GM21619 (cell line): Measurements from ENCODE around the gene MIGA1.

ENCODE experiments used
- ATAC-seq: cut with Tn5 transposase; IDR thresholded peaks from one replicate; pipeline ENCODE4 v1.9.1; 2021; ENCODE audit not compliant: unreplicated experiment

Gene MIGA1

DNA sequence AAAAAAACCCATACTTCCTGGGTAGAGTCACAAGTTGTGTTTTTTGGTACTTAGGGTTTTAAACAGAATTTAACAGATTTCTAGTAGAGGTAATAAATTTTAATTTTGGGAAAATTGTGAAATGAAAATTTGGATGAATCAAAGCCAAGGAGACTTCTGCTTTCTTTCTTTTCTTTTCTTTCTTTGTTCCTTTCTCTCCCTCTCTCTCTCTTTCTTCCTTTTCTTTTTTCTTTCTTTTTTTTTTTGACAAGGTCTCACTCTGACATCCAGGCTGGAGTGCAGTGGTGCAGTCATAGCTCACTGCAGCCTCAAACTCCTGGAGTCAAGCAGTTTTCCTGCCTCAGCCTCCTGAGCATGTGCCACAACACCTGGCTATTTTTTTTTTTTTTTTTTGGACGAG lies 62.1 kb downstream of the MIGA1 start:
- ATAC-seq: no peak

DNA sequence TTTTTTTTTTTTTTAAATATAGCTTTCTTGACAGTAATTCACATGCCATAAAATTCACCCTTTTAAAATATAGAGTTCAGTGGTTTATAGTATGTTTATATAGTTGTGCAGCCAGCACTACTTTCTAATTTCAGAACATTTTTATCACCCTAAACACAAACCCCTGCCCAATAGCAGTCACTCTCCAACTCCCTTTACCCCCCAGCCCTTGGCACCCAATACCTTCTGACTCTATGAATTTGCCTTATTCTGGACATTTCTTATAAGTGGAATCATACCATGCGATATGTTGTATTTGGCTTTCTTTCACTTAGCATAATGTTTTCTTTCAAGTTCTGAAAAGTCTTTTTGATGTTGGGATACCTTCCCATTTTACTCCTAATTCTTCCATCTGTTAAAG lies 66.5 kb downstream of the MIGA1 start:
- ATAC-seq: no peak

DNA sequence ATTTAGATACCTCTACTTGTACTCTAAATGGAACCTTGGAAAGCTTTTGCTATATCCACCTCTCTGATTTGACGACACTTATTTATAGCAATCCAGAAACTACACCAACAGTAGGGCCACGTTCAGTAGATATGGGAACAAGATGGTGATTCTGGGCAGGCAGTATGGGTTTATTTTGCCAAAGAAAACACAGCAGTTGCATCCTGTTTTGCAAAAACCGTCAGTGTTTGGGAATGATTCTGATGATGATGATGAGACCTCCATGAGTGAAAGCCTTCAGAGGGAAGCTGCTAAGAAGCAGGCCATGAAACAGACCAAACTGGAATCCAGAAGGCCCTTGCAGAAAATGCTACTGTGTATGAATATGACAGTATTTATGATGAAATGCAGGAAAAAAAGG lies 67.5 kb downstream of the MIGA1 start:
- ATAC-seq: no peak

DNA sequence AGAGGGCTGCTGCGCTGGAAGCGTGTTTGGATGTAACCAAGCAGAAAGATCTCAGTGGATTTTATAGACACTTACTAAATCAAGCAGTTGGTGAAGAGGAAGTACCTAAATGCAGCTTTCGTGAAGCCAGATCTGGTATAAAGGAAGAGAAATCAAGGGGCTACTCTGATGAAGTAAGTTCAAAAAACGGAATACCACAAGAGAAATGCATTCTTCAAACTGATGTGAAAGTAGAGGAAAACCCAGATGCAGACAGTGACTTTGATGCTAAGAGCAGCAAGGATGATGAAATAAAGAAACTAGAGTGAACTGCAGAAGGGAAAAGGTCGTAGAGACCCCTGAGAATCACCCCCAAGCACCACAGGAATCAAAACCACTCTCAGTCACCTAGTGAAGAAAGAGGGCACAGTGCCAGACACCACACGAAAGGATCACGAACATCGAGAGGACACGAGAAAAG lies 68.2 kb downstream of the MIGA1 start:
- ATAC-seq: no peak

DNA sequence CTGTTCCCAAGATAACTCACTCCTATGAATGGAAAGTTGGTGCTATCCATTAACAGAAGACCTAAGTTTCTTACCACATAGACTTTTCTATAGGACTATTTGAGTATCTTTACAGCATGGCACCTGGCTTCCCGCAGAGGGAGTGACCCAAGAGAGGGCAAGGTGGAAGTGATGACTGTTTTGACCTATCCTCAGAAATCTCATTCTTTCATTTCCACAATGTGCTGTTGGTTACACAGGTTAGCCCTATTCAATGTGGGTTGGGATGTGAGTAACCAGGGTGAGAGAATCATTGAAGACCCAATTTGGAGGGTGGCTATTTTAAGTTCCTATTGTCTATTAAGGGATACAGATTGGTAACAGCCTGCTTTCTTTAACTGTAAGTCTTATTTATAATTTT lies 70.6 kb downstream of the MIGA1 start:
- ATAC-seq: no peak

DNA sequence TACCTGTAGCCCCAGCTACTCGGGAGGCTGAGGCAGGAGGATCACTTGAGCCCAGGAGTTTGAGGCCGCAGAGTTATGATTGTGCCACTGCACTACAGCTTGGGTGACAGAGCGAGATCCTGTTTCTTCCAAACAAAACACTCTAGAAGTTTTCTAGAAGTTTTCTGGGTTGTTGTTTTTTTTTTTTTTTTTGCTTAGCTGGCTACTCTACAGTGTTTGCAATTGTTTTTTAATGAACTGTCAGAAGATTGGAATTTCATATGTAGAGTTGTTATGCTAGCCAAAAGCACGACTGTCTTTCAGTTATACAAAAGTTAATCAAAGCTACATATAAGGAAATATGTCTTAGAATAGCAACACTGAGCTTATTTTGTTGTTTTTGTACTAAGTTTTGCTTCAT lies 78.1 kb downstream of the MIGA1 start:
- no peak for ATAC-seq

DNA sequence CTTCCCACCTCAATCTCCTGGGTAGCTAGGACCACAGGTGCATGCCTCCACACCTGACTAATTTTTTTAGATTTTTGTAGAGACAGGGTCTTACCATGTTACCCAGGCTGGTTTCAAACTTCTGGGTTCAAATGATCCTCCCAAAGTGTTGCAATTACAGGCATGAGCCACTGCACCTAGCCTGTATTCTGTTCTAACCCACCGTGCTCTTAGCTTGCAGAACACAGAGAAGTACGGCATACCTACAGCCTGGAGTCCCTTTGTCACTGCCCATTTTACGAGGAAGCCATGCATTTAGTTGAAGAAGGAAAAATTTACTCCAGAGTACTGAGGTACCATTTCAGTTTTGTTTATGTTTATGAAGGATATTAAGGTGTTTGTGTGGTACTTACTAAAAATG lies 79.3 kb downstream of the MIGA1 start:
- ATAC-seq: no peak

DNA sequence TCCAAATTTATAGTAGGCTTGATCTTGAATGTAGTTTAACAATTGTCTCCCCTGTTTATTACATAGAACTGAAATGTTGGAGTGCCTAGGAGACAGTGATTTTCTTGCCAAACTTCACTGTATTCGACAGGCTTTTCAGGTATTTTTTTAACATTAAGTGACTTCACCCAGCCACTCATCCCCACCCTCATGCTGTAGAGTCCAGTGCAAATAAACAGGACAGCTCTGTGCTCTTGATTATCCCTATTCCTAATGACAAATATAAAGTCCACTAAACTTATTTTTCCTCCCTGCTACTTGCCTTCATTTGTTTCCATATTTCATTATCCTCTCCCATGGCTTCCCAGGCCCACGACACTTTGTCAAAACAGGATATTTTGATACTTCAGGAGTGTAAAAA lies 79.8 kb downstream of the MIGA1 start:
- no peak for ATAC-seq

DNA sequence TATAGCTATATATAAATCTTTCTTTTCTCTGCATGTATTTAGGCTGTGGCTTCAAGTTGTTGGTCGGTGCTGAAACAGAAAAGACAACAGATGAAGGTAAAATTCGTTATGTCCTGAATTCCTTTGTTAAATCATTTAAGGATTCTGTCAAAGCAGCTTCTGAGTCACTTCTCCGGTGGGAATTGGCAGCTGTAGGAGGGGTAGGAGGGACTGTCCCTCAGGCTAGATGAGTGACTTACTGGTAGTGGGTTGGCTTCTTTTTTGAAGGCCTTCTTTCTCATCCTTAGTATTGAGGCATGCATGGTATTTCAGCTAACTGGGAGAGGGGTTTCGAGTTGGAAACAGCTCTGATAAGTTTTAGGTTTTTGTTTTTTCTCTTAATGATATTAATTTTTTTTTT lies 86.8 kb downstream of the MIGA1 start:
- ATAC-seq: no peak

DNA sequence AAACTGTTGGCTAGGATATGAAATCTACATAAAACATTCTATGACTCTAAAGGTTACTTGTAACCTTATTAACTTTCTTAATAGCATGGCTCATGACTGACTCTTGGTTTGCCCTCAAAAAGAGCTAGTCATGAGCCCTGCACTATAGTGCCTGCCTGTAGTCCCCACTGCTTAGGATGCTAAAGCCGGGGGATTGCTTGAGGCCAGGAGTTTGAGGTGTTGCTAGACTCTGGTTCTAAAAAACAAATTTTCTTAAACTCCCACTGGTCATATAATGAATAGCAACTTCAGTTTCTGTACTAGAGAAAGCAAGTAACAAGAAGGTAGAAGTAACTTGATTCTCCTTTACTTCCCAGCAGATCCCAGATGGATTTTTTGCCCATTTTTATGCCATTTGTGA lies 93.2 kb downstream of the MIGA1 start:
- ATAC-seq: no peak

DNA sequence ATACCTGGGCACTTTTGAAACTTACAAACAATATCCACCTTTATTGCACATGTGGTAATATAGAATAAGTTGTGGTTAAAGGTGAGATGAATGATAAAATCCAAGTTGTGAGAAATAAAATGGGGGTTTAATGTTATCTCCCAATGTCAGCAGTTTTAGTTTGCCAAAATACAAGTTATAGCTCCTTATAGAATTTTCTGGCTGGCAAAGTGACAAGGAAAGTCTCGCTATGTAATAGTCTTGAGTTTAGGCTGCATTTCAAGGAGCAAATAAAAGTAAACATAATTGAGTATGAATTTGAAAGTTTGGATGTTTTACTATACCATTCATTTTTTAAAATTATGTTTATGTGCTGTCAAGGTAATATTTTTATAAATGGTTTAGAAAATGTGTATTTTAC lies 94.0 kb downstream of the MIGA1 start:
- no peak for ATAC-seq

DNA sequence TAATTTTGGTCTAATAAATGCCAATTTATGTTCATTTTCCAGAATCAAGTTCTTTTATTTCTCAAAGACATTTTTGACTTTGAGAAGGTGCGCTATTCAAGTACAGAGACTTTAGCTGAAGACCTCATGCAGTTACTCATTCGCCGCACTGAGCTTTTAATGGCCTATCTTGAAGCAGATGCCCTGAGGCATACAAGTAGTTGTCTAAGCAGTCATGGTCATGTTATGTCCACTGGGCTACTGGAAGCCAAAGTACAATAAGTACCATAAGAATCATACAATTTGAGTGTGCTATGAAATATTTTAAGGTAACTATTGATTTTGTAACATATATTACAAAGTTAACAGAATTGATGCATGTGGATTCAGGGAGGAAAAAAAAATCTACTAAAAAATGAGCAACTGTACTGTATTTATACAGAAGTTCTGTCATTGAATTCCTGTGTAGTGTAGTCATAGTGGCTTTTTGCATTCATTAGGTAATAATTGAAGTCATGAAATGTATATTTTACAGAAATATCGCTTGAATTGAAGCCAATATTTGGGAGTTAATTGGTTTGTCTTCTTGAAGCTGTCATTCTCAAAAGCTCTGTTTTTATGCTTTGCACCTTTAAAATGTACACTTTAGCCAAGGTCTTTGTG lies 95.5 kb downstream of the MIGA1 start:
- no peak for ATAC-seq

DNA sequence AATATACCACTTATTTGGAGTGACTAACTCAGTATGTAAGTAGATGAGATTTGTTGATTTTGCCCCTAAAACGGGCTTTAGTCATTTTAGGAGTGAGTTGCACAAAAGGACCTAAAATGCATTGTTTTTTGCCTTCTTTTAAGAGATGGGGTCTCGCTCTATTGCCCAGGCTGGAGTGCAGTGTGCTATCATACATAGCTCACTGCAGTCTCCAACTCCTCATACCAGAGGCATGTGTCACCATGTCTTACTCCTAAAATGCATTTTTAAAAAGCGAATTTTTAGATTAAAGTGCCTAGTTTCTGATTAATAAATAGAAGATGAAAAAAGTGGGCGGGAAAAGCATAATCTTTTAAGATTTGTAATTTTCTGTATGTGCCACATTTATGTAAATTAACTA lies 97.4 kb downstream of the MIGA1 start:
- no peak for ATAC-seq

DNA sequence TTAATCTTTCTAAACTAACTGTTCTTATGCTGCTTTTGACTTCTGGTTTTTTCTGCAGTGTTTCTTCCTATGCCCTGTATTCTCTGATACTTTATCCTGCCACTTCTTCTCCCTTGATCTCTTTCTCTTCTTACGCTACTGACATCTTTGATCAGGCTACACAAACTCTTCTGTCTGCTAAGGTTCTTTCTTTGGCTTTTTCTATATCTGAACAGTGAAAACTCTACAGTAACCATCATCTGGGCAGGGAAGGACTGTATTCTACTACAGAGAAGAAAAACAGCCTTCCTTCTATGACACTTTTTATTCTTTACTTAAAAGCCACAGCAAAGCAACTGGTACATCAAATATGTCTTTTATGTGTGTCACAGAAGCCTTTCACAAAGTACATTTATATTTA lies 101.6 kb downstream of the MIGA1 start:
- ATAC-seq: no peak

DNA sequence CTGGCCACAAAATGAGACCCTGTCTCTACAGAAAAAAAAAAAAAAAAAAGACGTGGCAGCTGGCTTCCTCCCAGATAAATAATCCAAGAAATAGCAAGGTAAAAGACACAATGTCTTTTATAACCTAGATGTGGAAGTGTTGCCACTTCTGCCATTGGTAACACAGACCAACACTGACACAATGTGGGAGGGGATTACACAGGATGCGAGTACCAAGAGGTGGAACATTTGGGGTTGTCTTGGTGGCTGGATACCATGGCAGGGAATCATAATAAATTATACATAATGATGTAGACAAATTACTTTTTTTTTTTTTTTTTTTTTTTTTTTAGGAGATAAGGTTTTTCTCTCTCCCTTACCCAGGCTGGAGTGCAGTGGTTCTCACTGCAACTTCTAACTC lies 103.0 kb downstream of the MIGA1 start:
- ATAC-seq: no peak

DNA sequence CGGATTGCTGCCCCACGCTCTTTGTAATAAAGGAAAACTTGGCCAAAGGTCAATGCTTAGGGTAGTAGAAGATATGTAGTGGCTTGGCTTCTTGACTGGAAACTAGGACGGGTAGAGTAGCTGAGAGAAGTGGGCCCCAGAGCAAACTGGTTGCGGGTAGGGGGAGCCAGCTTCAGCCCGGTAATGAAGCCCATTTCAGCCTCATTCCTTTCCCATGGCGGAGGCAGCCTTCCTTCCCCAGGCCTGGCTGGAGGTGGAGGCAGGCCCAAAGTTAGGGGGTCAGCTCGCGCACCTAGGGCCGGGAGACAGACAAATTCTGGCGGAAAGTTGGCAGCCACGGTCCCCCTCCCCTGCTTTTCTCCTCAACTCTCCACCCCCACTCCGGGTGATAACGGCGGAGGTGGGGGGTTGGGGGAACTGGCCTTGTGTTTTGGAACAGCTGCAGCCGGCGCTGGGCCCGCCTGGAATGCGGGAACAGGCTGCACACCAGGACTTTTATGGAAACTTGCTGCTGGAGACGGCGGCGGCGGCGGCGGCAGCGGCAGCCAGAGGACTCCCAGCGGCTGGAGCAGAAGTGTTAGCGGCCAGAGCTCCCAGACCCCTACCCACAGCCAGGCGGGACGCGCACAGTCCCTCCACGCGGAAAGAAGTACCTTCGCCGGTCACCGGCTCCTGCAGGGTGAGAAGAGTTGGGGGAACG lies 108.8 kb downstream of the MIGA1 start, which contains the start of gene NEXN:
Gene NEXN, plus strand, starts transcription at position 544 of the 700 bp plus-strand sequence. CDS start 27,483 bp downstream, outside the sequence.
- no peak for ATAC-seq

DNA sequence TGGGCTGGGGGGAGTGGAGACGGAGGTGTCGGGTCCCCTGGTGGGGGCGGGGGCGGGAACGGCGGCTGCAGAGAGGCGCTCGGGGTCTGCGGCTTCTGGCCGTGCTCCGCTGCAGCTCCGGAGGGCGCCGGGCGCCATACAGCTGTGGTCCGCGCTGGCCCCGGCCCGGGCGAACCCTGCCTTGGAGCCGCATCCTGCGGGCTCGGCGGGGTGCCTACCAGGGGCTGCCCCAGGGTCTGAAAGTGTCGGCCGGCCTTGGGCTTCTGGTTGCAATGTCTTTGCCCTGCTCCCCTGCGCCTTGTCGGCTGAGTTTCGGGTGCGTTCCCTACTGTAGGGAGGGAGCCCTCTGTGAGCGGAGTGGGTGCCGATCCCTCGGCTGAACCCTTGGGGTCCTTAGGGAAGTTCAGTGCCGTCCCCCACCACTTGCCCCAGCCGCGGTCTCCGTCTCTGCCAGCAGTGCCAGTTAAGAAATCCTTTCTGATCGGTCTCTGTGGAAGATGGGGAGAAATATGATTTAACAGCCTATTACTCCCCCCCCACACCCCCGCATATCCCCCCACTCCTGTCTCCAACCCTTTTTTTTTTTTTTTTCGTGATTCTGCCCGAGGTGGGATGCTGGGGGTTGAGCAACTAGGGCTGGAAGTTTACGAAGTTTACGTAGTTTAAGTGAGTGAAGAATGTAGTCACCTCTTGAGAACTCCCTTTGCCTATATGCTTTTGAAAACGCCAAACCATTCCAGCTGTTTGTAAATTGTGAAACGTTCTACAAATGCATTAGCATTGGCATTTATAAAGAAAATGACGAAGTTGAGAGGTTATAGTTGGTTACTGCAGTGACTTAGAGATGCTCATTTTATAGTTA lies 109.6 kb downstream of the MIGA1 start:
- no peak for ATAC-seq

DNA sequence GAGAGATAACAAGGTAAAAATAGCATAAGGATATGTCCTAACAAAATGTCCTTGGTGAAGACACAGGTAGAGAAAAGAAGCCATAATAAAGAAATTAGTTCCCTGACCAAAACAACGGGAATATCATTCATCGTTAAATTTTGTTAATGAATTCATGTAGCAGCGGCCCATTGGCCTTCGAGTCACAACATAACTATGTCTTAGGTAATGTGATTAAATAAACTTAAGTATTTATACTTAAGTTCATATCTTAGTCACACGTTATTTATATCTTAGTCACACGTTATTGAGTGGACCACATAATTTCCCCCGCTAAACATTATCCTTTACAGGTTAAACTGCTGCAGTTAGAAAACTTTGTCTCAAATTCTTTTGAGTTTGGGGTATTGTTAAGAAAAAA lies 110.2 kb downstream of the MIGA1 start:
- ATAC-seq: no peak

DNA sequence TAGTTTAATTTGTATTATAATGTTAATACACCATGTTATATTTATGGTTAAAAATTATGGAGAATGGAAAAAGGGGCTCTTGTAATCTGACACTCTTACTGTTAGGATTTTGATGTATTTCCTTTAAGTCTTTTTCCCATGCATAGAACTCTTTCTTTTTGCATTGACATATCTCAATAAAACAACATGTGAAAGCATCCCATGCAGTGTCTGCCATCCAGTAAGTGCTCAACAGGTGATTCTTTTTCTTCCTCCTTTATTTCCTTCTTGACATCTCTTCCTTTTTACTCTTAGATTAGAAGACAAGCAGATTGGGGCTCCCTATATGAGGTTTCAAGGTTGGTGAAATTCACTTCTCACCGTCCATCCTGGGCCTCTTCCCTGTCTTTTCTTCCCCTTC lies 111.8 kb downstream of the MIGA1 start:
- ATAC-seq: no peak

DNA sequence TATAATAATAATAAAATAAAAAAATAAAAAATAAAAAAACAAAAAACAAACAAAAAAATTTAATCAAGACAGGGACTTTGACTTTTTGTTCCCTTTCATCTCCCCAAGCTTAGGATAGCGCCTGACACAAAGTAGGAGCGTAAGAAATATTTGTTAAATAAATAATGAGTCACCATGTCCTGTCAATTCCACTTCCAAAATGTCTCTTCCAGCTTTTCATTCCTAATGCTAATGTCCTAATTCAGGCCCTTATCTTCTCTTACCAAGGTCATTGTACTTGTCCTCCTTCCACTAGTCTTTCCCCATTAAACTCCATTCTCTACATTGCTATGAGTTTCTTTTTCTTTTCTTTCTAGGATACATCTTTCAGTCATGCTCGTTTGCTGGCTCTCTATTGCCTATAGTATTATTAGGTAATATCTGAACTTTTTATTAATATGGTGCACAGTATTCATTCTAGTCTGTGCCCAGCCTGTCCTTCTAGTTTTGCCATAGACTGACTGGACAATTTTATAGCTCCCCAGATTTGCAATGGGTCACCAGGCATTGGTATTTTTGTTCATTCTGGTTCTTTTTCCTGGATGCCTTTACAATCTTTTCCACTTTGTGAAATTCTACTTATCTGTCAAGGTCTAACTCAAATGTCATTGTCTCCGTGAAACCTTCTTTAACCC lies 120.3 kb downstream of the MIGA1 start:
- ATAC-seq: no peak

DNA sequence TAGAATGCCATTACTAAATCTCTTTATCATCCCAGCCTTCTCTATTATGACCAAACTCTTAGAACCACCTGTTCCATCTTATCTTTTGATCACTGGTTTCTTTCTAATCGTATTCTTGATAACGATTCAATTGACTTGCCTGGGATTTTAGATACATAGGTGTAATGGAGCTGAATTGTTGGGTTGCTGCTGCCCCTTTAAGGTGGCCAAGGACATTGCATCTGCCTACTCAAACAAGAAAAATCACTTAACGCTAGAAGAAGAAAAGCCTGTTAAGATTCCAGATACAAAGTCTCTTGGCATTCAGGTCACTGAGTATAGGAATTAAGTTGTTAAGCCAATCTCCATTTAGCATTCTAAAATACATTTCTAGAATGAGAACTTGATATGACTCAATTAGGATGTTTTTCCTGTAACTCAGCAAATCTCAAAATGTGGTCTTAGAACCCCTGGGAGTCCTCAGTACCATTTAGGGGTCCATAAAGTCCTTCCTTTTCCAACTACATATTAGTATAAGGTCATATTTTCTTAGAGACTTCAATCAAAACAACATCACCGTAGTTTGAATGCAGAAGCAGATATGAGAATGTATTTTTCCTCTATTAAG lies 121.3 kb downstream of the MIGA1 start:
- no peak for ATAC-seq
